ENCODE data around the gene HOXB6.

The HOXB6 gene

DNA sequence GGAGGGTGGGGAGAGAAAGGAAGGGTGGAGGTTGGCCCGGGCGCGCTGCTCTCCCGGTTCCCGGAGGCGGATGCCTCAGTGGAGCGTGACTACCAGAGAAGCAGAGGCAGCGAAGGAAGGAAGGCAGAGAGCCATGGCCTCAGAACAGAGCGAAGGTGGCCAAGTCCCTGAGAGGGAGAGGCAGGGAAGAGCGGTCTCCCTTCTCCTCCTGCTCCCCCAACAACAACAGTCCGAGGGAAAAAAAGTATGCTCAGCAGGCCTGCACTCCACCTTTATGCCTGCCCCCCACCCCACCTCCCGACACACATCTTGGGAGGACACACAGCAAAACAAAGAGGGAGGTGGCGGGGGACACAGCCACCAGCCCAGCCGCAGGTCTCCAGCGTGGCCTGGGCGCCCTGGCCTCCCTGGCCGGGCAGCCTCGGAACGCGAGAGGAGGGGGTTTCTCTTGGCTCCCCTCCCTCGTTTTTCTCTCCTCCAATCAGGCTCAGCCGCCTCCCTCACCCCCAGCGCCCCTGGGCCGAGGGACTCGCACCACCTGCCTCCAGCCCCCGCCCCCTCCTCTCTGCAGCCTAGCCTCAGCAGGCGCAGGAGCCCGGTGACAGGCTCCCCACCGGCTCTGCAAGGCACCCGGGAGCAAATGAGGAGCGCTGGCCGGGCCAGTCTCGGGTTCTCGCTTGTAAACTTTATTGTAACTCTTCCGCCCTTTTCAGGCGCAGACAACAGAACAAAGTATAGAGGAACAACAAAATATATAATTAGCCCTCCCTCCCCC is 7.1 kb upstream of the HOXB6 start:
- Histone ChIP-seq H3K4me1 (ENCODE audit: insufficient read depth, low read length) (no peaks in the 10 kb centered on the region), H3K9me3 (ENCODE audit: control insufficient read depth, insufficient read depth, low read length) (no peaks in the 10 kb centered on the region; the same call in 1 of the 2 replicates), H3K9ac (ENCODE audit: low read depth, low read length) (no peak overlapping the region), H3K36me3 (ENCODE audit: insufficient read depth, low read length) (no peaks in the 10 kb centered on the region)

- no peaks in the 10 kb centered on the region for H3K4me1 ChIP-seq (ENCODE audit: insufficient read depth, low read length)
- no peaks in the 10 kb centered on the region; the same call in 1 of the 2 replicates for H3K9me3 ChIP-seq (ENCODE audit: control insufficient read depth, insufficient read depth, low read length)
- peak overlapping the region; percentile 48; the same call in 1 of the 2 replicates for H3K9ac ChIP-seq (ENCODE audit: low read depth, low read length)
- H3K36me3 ChIP-seq (ENCODE audit: insufficient read depth, low read length) = no peaks in the 10 kb centered on the region
Observed at GRCh38 chr17:48611213-48611612, 6.4 kb upstream of the HOXB6 start.

DNA sequence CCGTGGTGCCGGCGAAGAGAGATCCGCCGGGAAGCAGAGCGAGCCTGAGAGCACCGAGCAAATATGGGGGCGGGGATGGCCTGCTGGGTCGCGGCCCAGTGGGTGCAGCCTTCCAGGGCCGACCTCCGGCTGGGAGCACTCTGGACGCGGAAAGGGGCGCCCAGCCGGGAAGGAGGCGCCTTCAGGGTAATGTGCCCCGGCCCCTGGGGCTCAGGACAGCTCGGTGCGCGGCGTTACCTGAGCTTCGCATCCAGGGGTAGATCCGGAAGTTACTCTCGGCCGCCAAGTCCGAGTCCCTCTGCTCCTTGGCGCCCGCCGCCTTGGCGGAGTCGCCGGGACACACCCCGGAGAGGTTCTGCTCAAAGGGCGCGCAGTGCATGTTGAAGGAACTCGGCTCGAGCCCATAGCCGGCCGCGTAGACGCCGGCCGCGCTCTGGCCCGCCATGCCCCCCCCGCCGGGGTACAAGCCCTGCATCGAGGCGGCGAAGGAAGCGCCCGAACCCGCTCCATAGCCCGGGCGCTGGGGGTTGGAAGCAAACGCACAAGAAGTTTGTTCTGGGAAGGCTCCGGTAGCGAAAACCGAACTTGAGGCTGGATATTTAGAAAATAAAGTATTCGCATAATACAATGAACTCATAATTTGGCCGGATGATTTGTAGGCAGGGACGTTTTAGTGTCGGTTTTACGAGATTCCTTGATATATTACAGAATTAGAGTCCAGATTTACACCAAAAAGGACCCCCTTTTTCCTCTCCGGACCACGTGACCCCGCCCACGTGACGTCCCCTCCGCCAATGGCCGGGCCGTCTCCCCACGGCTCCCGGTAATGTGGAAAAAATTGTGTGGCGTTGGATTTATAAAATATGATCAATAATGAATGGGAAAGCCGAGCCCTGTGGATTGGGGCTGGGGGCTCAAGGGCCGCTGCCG is 5.8 kb upstream of the HOXB6 start, which contains the start of gene HOXB7:
TSS of gene HOXB7 (minus strand) at position 736 of the 930 bp plus-strand sequence. CDS start at position 637, 99 bp downstream.
- H3K9ac ChIP-seq (ENCODE audit: low read depth, low read length) = peak within 1 kb of the TSS; percentile 48; the same call in 1 of the 2 replicates
- no peaks in the 10 kb centered on the region; the same call in 1 of the 2 replicates for H3K9me3 ChIP-seq (ENCODE audit: control insufficient read depth, insufficient read depth, low read length)
- H3K4me1 ChIP-seq (ENCODE audit: insufficient read depth, low read length) = no peaks in the 10 kb centered on the region
- no peaks in the 10 kb centered on the region for H3K36me3 ChIP-seq (ENCODE audit: insufficient read depth, low read length)

DNA sequence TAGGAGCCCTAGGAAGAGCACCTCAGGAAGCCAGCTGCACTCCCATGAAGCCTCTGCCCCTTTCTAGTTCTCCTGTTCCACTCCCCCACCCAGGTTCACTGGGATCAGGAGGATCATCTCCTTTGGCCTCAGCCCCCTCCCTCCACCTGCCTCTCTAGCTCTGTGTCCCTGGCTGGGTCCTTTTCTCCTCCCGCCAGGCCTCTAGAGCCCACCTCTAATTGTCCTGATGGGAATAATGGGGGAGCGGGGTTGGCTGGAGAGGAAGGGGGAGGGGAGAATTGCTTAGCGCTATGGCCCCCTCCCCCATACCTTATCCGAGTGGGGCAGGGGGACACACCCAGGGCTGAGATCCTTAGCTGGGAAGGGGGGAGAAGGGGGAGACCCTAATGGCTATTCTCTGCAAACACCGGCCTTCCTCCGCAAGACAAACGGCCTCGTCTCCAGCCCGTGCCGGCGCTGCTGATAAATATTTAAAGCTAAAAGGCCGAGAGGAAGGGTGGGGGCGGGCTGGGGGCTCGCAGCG is 5.0 kb upstream of the HOXB6 start:
- no peaks in the 10 kb centered on the region for H3K4me1 ChIP-seq (ENCODE audit: insufficient read depth, low read length)
- no peaks in the 10 kb centered on the region; the same call in 1 of the 2 replicates for H3K9me3 ChIP-seq (ENCODE audit: control insufficient read depth, insufficient read depth, low read length)
- peak overlapping the region; percentile 48; the same call in 1 of the 2 replicates for H3K9ac ChIP-seq (ENCODE audit: low read depth, low read length)
- H3K36me3 ChIP-seq (ENCODE audit: insufficient read depth, low read length) = no peaks in the 10 kb centered on the region

DNA sequence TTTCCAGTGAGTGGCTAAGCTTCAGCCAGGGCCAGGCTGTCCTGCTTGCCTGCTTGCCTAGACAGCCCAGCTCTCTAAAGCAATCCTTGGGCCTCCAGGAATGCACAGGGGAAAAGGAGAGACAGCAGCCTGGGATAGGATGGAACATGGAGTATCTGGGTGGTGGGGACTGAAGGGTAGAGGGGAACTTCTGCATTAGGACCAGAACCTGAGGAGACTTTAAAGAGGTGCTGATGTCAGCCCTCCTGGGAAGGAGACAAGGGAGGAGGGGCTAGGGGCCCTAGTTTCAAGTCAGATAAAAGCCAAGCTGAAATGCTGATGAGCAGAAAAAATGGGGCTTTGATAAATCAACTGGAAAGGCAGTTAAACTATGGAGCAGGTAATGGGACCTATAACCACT is 4.2 kb upstream of the HOXB6 start:
- Histone ChIP-seq H3K36me3 (ENCODE audit: insufficient read depth, low read length) (no peaks in the 10 kb centered on the region), H3K4me1 (ENCODE audit: insufficient read depth, low read length) (no peaks in the 10 kb centered on the region), H3K9ac (ENCODE audit: low read depth, low read length) (no peak overlapping the region), H3K9me3 (ENCODE audit: control insufficient read depth, insufficient read depth, low read length) (no peaks in the 10 kb centered on the region; the same call in 1 of the 2 replicates)

DNA sequence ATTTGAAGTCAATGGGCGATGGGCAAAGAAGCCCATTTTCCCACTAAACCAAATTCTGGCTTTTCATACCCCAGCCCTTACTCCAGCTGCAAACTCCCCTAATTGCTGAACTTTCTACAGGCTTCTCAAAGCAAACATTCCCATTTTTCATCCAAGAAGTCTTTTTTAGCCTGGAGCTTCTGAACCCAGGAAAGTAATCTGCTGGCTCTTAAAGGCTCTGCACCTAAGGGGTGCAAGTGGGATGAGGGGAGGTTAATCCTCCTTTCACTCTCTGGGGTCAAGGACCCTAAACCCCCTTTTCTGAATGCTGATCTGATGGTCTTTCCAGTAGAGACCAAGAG is 3.7 kb upstream of the HOXB6 start:
- no peaks in the 10 kb centered on the region for H3K4me1 ChIP-seq (ENCODE audit: insufficient read depth, low read length)
- H3K9me3 ChIP-seq (ENCODE audit: control insufficient read depth, insufficient read depth, low read length) = no peaks in the 10 kb centered on the region; the same call in 1 of the 2 replicates
- H3K9ac ChIP-seq (ENCODE audit: low read depth, low read length) = no peak overlapping the region
- H3K36me3 ChIP-seq (ENCODE audit: insufficient read depth, low read length) = no peaks in the 10 kb centered on the region

- Histone ChIP-seq H3K9ac (ENCODE audit: low read depth, low read length) (no peak overlapping the region), H3K9me3 (ENCODE audit: control insufficient read depth, insufficient read depth, low read length) (no peaks in the 10 kb centered on the region; the same call in 1 of the 2 replicates), H3K36me3 (ENCODE audit: insufficient read depth, low read length) (no peaks in the 10 kb centered on the region), H3K4me1 (ENCODE audit: insufficient read depth, low read length) (no peaks in the 10 kb centered on the region)
Observed at GRCh38 chr17:48606892-48607614, 2.3 kb upstream of the HOXB6 start.

GRCh38 chr17:48605991-48606891 is 1.5 kb upstream of the HOXB6 start:
- no peaks in the 10 kb centered on the region; the same call in 1 of the 2 replicates for H3K9me3 ChIP-seq (ENCODE audit: control insufficient read depth, insufficient read depth, low read length)
- no peaks in the 10 kb centered on the region for H3K36me3 ChIP-seq (ENCODE audit: insufficient read depth, low read length)
- no peak overlapping the region for H3K9ac ChIP-seq (ENCODE audit: low read depth, low read length)
- H3K4me1 ChIP-seq (ENCODE audit: insufficient read depth, low read length) = no peaks in the 10 kb centered on the region

DNA sequence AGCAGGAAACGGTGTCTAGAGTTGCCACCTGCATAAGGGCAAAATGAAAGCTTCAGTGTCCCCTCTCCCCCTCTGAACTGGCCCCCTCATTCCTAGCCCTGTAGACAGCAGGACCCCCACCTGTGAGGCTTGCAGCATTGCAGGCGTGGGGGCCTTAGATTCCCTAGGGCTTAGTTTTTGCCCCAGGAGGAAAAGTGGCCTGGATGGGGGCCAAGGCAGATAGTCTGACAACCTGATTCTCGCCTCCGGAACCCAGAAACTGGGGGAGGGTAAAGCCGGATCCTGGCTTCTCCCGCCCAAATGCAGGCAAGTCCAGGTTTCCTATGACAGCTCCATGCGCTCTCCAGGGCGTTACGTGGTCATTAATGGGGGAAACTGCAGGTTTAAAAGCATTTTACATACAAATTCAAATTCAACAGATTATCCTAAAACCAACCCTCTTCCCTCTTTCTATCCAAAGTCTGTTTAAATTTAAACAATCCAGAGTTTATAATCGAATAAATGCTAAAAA is 678 bp upstream of the HOXB6 start:
- Histone ChIP-seq H3K9ac (ENCODE audit: low read depth, low read length) (no peak overlapping the region), H3K9me3 (ENCODE audit: control insufficient read depth, insufficient read depth, low read length) (no peaks in the 10 kb centered on the region; the same call in 1 of the 2 replicates), H3K4me1 (ENCODE audit: insufficient read depth, low read length) (no peaks in the 10 kb centered on the region), H3K36me3 (ENCODE audit: insufficient read depth, low read length) (no peaks in the 10 kb centered on the region)

DNA sequence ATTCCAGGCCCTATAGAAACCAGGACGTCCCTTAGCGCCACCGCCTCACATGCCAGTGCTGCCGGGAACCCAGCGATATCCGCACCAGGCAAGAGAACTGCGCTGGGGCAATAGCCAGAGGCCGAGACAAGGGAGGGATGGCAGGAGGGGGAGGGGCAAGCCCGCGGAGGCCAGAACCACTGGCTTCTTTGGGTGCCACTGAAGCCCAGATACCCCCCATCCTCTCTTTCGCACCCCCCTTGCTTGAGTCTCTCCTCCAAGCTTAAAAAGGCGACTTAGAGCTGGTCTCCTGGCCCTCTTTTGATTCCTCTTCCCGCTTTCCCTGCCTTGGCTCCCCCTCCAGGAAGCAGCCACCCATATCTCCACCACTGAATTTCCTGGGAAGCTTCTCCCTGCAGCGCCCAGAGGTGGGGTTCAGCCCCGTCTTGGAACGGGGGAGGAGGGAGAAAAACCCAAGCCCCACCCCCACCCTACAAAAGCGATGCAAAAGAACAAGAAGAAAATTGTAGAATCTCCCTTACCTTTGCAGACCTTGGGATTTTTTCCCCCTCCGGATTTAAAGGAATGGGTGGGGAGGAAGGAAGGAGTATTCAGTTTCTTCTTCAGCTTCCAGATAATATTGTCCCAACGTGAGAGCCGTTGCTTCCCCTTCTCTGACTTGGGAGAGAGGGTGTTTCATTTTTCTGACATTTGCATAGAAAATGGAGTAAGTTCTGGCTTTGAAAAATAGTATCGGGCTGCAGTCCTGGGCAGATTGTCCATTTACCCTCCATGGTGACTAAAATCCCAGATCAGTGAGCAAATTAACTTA is 622 bp downstream of the HOXB6 start:
- no peak overlapping the region for H3K9ac ChIP-seq (ENCODE audit: low read depth, low read length)
- no peaks in the 10 kb centered on the region for H3K36me3 ChIP-seq (ENCODE audit: insufficient read depth, low read length)
- no peaks in the 10 kb centered on the region for H3K4me1 ChIP-seq (ENCODE audit: insufficient read depth, low read length)
- H3K9me3 ChIP-seq (ENCODE audit: control insufficient read depth, insufficient read depth, low read length) = no peaks in the 10 kb centered on the region; the same call in 1 of the 2 replicates

- Histone ChIP-seq H3K9ac (ENCODE audit: low read depth, low read length) (no peak overlapping the region), H3K36me3 (ENCODE audit: insufficient read depth, low read length) (no peaks in the 10 kb centered on the region), H3K4me1 (ENCODE audit: insufficient read depth, low read length) (peaks cover 3% of the 10 kb centered on the region; the same call in 1 of the 2 replicates), H3K9me3 (ENCODE audit: control insufficient read depth, insufficient read depth, low read length) (no peaks in the 10 kb centered on the region; the same call in 1 of the 2 replicates)
Observed at GRCh38 chr17:48601539-48602425, 3.0 kb downstream of the HOXB6 start.

DNA sequence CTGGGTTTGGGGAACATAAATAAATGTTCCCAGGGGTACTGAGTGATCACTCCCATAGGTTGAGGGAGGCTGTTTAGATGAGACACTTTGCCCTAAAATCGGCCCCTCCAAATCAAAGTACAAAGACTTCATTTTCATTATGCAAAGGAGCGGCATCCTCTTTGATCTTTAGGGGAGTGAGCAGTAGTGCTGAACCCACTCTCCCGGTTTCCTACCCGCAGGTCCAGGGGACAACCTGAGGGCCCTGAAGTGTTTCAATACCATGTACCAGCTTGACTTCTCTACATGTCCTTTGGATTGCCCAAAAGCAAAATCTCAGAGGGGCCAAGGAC is 3.6 kb downstream of the HOXB6 start:
- Histone ChIP-seq H3K9ac (ENCODE audit: low read depth, low read length) (no peak overlapping the region), H3K4me1 (ENCODE audit: insufficient read depth, low read length) (peaks cover 3% of the 10 kb centered on the region; the same call in 1 of the 2 replicates), H3K36me3 (ENCODE audit: insufficient read depth, low read length) (no peaks in the 10 kb centered on the region), H3K9me3 (ENCODE audit: control insufficient read depth, insufficient read depth, low read length) (no peaks in the 10 kb centered on the region; the same call in 1 of the 2 replicates)
